ENCODE data around the gene PBX3.

Gene PBX3

GRCh38 chr9:125850763-125851162 lies 103.6 kb downstream of the PBX3 start:
- DNase-seq (ENCODE audit: extremely low spot score, insufficient read length, low read depth): no peak
- no peak for FAIRE-seq

- DNase-seq (ENCODE audit: extremely low spot score, insufficient read length, low read depth): no peak
- FAIRE-seq: peak; percentile 21
Observed at GRCh38 chr9:125851979-125852378, 104.8 kb downstream of the PBX3 start.

- DNase-seq (ENCODE audit: extremely low spot score, insufficient read length, low read depth) (no peak), FAIRE-seq (no peak)
Observed at GRCh38 chr9:125852386-125852785, 105.2 kb downstream of the PBX3 start.

- FAIRE-seq (peak; percentile 26), DNase-seq (ENCODE audit: extremely low spot score, insufficient read length, low read depth) (no peak)
Observed at GRCh38 chr9:125854553-125855275, 107.5 kb downstream of the PBX3 start.

- DNase-seq (ENCODE audit: extremely low spot score, insufficient read length, low read depth) (no peak), FAIRE-seq (no peak)
Observed at GRCh38 chr9:125856331-125856730, 109.2 kb downstream of the PBX3 start.

- no peak for DNase-seq (ENCODE audit: extremely low spot score, insufficient read length, low read depth)
- FAIRE-seq: no peak
Observed at GRCh38 chr9:125861405-125862058, 114.4 kb downstream of the PBX3 start.

GRCh38 chr9:125863923-125864322 lies 116.8 kb downstream of the PBX3 start:
- FAIRE-seq (no peak), DNase-seq (ENCODE audit: extremely low spot score, insufficient read length, low read depth) (no peak)

- DNase-seq (ENCODE audit: extremely low spot score, insufficient read length, low read depth) (no peak), FAIRE-seq (no peak)
Observed at GRCh38 chr9:125867751-125868415, 120.7 kb downstream of the PBX3 start.

GRCh38 chr9:125878164-125878631 lies 131.0 kb downstream of the PBX3 start:
- DNase-seq (ENCODE audit: extremely low spot score, insufficient read length, low read depth) (no peak), FAIRE-seq (no peak)

GRCh38 chr9:125881042-125881441 lies 133.9 kb downstream of the PBX3 start:
- DNase-seq (ENCODE audit: extremely low spot score, insufficient read length, low read depth): no peak
- no peak for FAIRE-seq

GRCh38 chr9:125883565-125884217 lies 136.5 kb downstream of the PBX3 start:
- DNase-seq (ENCODE audit: extremely low spot score, insufficient read length, low read depth) (no peak), FAIRE-seq (peak; percentile 29)

GRCh38 chr9:125884218-125884595 lies 137.0 kb downstream of the PBX3 start:
- DNase-seq (ENCODE audit: extremely low spot score, insufficient read length, low read depth) (no peak), FAIRE-seq (peak; percentile 24)

GRCh38 chr9:125885405-125886034 lies 138.3 kb downstream of the PBX3 start:
- FAIRE-seq (no peak), DNase-seq (ENCODE audit: extremely low spot score, insufficient read length, low read depth) (no peak)

GRCh38 chr9:125886365-125886764 lies 139.2 kb downstream of the PBX3 start:
- FAIRE-seq (no peak), DNase-seq (ENCODE audit: extremely low spot score, insufficient read length, low read depth) (no peak)

GRCh38 chr9:125887172-125887571 lies 140.0 kb downstream of the PBX3 start:
- DNase-seq (ENCODE audit: extremely low spot score, insufficient read length, low read depth) (no peak), FAIRE-seq (no peak)

GRCh38 chr9:125888211-125888610 lies 141.0 kb downstream of the PBX3 start:
- no peak for DNase-seq (ENCODE audit: extremely low spot score, insufficient read length, low read depth)
- no peak for FAIRE-seq

- DNase-seq (ENCODE audit: extremely low spot score, insufficient read length, low read depth): no peak
- FAIRE-seq: no peak
Observed at GRCh38 chr9:125889112-125889475, 141.9 kb downstream of the PBX3 start.

- FAIRE-seq: peak; percentile 76
- peak; percentile 9 for DNase-seq (ENCODE audit: extremely low spot score, insufficient read length, low read depth)
Observed at GRCh38 chr9:125889476-125890419, 142.6 kb downstream of the PBX3 start.

- DNase-seq (ENCODE audit: extremely low spot score, insufficient read length, low read depth) (no peak), FAIRE-seq (no peak)
Observed at GRCh38 chr9:125890826-125891225, 143.7 kb downstream of the PBX3 start.

Data from GM18507 (cell line).